Activated T-helper 17 cell treated with anti-CD3 and anti-CD28 coated beads, Interleukin-2, amount 50 U/mL, for 72 hours (primary cell): ENCODE results near the gene CLEC2D. TPM values are rescaled to one million over a fixed set of nuclear protein-coding genes. Genes with fewer than 3 reads are reported as not detected.
A peak's percentile ranks its signal among the peaks of the same experiment; 100 is the strongest.
"Not testable (repeated sequence)": the region's sequence is repeated elsewhere in the genome, so short reads cannot be mapped to it uniquely, and the experiment has no call there.

ENCODE experiments used
- ATAC-seq: fragments of 150-1000 bp; cut with Tn5 transposase; replicated peaks from 2 replicates; pipeline ENCODE4 v1.10.0; 2021; ENCODE audit warnings: mild to moderate bottlenecking, moderate library complexity
- H3K27ac Mint-ChIP-seq: one replicate; pipeline ENCODE4 v1.8.0; 2022; ENCODE audit warnings: mixed read lengths
- H3K27me3 Mint-ChIP-seq: one replicate; pipeline ENCODE4 v1.8.0; 2022; ENCODE audit warnings: mixed read lengths
- H3K36me3 Mint-ChIP-seq: one replicate; pipeline ENCODE4 v1.8.0; 2022; ENCODE audit warnings: low read depth, mild to moderate bottlenecking, mixed read lengths
- H3K4me1 Mint-ChIP-seq: one replicate; pipeline ENCODE4 v1.8.0; 2022; ENCODE audit warnings: mixed read lengths
- H3K4me3 Mint-ChIP-seq: one replicate; pipeline ENCODE4 v1.8.0; 2022; ENCODE audit warnings: mild to moderate bottlenecking, mixed read lengths
- H3K9me3 Mint-ChIP-seq: one replicate; pipeline ENCODE4 v1.8.0; 2022; ENCODE audit warnings: mixed read lengths
- total RNA-seq, 2 donors: library from RNA; stranded (reverse); gene quantifications; one replicate each; pipeline ENCODE4 v1.2.3, GENCODE V29; 2022

The CLEC2D gene
- total RNA-seq, 2 donors from 2014 or later: 146 to 267 TPM

DNA sequence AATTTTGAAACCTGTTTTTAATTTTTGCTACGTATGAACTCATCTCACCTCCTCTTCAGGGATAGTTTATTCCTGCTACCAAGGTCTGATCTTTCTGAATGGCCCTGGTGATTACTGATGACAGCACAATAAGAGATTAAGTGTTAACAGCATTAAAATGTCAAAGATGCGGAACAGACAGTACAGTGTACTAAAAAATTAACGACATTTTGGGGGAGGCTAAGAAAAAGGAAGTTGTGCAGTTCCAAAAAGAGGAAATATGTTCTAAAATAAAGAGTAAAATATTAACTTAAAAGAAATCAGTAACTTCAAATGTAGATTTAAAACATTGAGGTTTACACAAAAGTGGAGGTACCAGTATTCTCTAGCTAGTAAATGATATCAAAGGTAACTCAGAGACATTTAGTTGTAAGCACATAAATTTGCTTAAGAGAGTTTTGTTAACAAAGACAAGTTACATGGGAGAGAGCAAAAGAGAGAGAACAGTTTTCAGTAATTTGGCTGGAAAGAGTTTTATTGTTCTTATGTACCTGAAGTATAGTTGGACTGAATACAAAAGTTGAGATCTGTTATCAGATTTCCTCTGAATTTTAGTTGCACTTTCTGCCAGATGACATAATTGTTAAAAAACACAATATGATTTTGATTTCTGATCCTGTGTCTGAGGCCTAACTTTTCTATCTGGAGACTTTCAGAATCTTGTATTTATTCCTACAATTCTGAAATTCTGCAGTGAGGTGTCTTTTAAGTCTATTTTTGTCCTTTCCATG, 67.6 kb downstream of the CLEC2D start:
- no peaks in the 10 kb centered on the region for H3K9me3 Mint-ChIP-seq
- peak overlapping the region; percentile 69 for H3K27ac Mint-ChIP-seq
- H3K4me1 Mint-ChIP-seq: peaks cover 31% of the 10 kb centered on the region
- ATAC-seq: no peak
- H3K36me3 Mint-ChIP-seq: peaks cover 5% of the 10 kb centered on the region
- peak overlapping the region; percentile 62 for H3K4me3 Mint-ChIP-seq
- no peaks in the 10 kb centered on the region for H3K27me3 Mint-ChIP-seq

DNA sequence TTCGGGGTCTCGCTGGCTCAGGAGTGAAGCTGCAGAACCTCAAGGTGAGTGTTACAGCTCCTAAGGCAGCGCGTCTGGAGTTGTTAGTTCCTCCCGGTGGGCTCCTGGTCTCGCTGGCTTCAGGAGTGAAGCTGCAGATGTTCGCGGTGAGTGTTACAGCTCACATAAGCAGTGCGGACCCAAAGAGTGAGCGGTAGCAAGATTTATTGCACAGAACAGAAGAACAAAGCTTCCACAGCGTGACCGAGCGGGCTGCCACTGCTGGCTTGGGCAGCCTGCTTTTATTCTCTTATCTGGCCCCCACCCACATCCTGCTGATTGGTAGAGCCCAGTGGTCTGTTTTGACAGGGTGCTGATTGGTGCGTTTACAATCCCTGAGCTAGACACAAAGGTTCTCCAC, 69.4 kb downstream of the CLEC2D start:
- not testable (repeated sequence) for ATAC-seq, H3K27me3 Mint-ChIP-seq, H3K27ac Mint-ChIP-seq, H3K9me3 Mint-ChIP-seq, H3K36me3 Mint-ChIP-seq
- peak overlapping the region; percentile 46 for H3K4me3 Mint-ChIP-seq
- peaks cover 31% of the 10 kb centered on the region for H3K4me1 Mint-ChIP-seq

DNA sequence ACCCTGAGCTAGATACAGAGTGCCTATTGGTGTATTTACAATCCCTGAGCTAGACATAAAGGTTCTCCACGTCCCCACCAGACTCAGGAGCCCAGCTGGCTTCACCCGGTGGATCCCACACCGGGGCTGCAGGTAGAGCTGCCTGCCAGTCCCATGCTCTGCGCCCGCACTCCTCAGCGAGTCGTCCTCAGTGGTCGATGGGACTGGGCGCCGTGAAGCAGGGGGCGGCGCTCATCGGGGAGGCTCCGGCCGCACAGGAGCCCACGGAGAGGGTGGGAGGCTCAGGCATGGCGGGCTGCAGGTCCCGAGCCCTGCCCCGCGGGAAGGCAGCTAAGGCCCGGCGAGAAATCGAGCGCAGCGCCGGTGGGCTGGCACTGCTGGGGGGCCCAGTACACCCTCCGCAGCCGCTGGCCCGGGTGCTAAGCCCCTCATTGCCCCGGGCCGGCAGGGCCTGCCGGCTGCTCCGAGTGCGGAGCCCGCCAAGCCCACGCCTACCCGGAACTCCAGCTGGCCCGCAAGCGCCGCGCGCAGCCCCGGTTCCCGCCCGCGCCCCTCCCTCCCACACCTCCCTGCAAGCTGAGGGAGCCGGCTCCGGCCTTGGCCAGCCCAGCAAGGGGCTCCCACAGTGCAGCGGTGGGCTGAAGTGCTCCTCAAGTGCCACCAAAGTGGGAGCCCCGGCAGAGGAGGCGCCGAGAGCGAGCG, 70.0 kb downstream of the CLEC2D start:
- H3K36me3 Mint-ChIP-seq, H3K27me3 Mint-ChIP-seq, H3K9me3 Mint-ChIP-seq, ATAC-seq, H3K27ac Mint-ChIP-seq: not testable (repeated sequence)
- H3K4me3 Mint-ChIP-seq: peak overlapping the region; percentile 46
- peaks cover 31% of the 10 kb centered on the region for H3K4me1 Mint-ChIP-seq

DNA sequence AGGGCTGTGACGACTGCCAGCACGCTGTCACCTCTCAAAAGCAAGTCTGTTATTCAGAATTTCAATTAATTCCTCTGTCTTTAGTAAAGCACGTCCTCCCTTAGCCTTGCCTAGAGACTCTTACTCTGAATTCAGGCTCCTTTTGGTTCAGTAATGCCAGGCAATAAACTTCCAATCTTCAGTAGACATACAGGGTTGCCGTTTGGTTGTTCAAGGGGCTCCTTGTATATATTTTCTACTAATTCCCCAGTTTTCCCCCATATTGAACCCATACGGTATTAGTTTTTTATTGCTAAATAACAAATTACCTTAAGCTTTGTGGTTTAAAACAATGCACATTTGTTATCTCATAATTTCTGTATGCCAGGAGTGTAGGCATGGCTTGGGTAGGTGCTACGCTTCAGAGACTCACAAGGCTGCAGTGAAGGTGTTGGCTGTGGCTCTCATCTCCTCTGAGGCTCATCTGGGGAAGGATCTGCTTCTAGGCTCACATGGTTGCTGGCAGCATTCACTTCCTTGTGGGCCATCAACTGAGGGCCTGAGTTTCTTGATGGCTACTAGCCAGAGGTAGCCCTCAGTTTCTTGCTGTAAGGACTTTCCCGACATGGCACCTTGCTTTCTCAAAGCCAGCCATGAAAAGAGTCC, 70.7 kb downstream of the CLEC2D start:
- H3K27me3 Mint-ChIP-seq: no peaks in the 10 kb centered on the region
- peak overlapping the region; percentile 29 for H3K27ac Mint-ChIP-seq
- no peaks in the 10 kb centered on the region for H3K9me3 Mint-ChIP-seq
- no peak for ATAC-seq
- peaks cover 37% of the 10 kb centered on the region for H3K4me1 Mint-ChIP-seq
- H3K36me3 Mint-ChIP-seq: peaks cover 5% of the 10 kb centered on the region
- H3K4me3 Mint-ChIP-seq: peak overlapping the region; percentile 41

DNA sequence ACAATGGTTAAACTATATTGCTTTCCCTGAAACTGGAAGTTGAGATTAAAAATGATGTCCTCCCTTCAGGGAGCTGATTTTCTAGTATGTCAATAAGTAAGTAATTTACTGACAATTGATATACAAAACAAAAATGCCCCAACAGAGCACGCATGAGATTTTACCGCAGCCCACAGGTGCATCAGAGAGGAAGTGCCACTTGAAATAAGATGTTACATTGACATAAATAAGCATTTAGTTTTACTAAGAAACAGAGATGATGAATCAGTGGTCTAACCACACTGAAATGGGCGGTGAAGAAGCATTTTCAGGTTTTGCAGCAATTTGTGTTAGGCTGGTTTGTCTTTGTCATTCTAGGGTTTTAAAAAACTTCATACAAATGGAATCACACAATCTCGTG, 72.2 kb downstream of the CLEC2D start:
- no peaks in the 10 kb centered on the region for H3K9me3 Mint-ChIP-seq
- H3K36me3 Mint-ChIP-seq: peaks cover 5% of the 10 kb centered on the region
- peak overlapping the region; percentile 73 for H3K27ac Mint-ChIP-seq
- no peaks in the 10 kb centered on the region for H3K27me3 Mint-ChIP-seq
- peak overlapping the region; percentile 72 for H3K4me3 Mint-ChIP-seq
- H3K4me1 Mint-ChIP-seq: peaks cover 34% of the 10 kb centered on the region
- peak; percentile 95 for ATAC-seq

DNA sequence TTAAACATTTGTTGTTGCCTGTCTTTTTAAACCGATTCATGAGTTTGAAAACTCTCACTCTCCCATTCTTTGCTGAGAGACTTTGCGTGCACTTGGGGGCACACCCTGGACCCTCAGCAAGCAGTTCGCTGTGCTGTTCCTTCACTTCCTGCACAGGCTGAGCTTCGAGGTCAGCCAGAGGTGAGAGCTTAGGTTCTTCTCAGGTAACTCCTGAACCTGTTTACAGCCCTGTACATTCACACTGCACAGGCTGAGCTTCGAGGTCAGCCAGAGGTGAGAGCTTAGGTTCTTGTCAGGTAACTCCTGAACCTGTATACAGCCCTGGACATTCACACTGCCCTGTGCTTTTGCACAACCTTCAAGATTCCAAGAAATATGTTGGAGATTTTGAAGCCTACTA, 73.1 kb downstream of the CLEC2D start:
- peak overlapping the region; percentile 73 for H3K27ac Mint-ChIP-seq
- H3K4me3 Mint-ChIP-seq: peak overlapping the region; percentile 72
- ATAC-seq: peak; percentile 27
- no peaks in the 10 kb centered on the region for H3K9me3 Mint-ChIP-seq
- no peaks in the 10 kb centered on the region for H3K27me3 Mint-ChIP-seq
- H3K4me1 Mint-ChIP-seq: peaks cover 25% of the 10 kb centered on the region
- peaks cover 5% of the 10 kb centered on the region for H3K36me3 Mint-ChIP-seq

DNA sequence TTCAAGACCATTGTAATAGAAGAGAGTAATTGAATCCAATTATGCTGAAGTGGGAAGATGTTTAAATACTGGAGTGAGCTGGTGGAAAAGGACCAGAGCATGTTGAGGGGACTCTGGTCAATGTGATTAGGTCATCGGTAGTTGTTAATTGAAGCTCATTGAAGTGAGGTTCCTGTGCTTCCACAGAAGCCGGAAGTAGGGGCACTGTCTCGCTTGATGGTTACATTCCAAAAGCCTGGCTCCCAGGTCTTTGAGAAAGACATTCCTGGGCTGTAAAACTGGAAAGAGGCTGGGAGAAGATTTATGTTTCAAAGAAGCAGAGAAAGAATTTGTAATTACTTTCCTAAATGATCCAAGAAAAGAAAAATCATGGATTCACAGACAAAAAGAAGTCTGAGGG, 75.7 kb downstream of the CLEC2D start:
- Mint-ChIP-seq H3K9me3 (no peaks in the 10 kb centered on the region), H3K4me1 (peaks cover 25% of the 10 kb centered on the region), H3K36me3 (peaks cover 5% of the 10 kb centered on the region), H3K27me3 (no peaks in the 10 kb centered on the region), H3K27ac (no peak overlapping the region), H3K4me3 (no peak overlapping the region)
- no peak for ATAC-seq

Other genes starting within 250 kb of the CLEC2D start
- gene KLRB1, start 61.8 kb upstream of the CLEC2D start, total RNA-seq: 10 to 100 TPM in 1 of 2 donors, 1 to 10 TPM in 1; 6.8 to 11.6 TPM
- 1 to 10 TPM; 6.1 to 7.7 TPM for gene CLECL1, start 63.4 kb downstream of the CLEC2D start, total RNA-seq
- gene CD69, start 91.2 kb downstream of the CLEC2D start, total RNA-seq: 100 to 1,000 TPM in 1 of 2 donors, 10 to 100 TPM in 1; 51.8 to 150 TPM
- gene KLRF1, start 157.8 kb downstream of the CLEC2D start, total RNA-seq: not detected
- gene CLEC2B, start 199.6 kb downstream of the CLEC2D start, total RNA-seq: 10 to 100 TPM; 21.8 to 54.0 TPM
- gene KLRF2, start 211.8 kb downstream of the CLEC2D start, total RNA-seq: not detected